Fibroblast of peridontal ligament (primary cell): ENCODE results near the gene HABP4.

Source experiments
- DNase-seq: peaks from one replicate; pipeline ENCODE4 v3.0.0-alpha.2; 2010; ENCODE audit errors: extremely low read depth

Gene HABP4

DNA sequence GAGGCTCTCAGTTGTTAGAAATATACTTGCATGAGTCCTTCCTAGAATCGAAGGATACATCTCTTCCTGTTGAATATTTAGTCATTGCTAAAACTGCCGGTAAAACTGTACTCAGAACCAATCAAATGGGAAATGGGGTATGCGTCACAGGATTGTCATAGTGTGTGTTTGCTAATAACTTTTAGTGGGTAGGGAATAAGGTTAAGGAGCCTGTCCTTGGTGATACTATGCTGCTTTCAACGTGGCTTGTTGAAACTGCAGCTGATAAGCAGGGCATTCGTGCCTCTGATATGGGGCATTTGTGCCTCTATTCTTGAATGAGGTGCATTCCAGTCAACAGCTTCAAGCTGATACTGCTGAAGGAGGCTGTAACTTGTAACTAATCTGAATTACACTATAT lies 26.6 kb downstream of the HABP4 start:
- peak; percentile 45 for DNase-seq

DNA sequence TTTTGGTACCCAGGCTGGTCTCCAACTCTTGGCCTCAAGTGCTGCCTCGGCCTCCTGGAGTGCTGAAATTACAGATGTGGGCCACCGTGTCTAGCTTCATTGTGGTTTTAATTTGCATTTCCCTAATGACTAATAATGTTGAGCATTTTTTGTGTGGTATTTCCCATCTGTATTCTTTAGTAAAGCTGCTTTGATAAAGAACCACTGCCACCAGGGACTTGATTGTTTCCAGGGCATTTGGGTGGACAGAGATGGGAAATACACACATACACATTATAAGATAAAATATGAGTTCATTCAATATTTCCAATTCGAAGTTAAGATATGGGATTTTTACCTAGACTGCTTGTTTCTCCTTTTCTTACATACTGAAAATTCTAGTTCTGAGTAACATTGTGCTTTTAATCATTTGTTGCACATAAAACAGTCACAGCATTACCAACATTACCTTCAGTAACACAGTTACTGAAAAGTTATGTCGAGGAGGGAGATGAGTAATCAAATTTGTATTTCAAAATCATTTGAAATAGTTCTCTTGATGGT lies 28.9 kb downstream of the HABP4 start:
- peak; percentile 73 for DNase-seq

DNA sequence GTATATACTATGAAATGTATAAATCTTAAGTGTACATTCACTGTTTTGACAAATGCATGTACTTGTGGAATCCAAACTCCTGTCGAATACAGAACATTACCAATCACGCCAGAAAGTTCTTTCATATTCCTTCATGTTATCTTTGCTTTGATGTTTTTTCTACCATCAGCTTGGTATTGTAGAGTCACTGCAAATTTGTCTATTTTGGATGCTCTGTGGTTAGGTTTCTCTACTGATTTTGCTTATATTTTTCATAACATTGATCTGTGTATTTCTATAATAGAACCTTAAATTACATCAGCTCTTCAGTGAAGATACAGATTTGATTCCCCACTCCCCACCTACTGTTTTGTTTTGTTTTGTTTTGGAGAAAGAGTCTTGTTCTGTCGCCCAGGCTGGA lies 30.8 kb downstream of the HABP4 start:
- no peak for DNase-seq

DNA sequence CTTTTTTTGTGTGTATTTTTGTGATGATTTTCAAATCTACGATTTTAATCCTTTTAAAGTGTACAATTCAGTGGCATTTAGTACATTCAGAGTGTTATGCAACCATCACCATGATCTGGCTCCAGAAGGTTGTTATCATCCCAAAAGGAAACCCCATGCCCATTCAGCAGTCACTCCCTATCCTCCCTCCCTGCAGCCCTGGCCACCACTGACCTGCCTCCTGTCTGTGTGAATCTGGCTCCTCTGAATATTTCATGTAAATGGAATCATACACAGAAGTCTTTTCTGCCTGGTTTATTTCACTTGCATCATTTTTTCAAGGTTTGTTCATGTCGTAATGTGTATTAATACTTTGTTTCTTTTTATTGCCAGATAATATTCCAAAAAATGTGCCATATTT lies 32.5 kb downstream of the HABP4 start:
- DNase-seq, result no peak

DNA sequence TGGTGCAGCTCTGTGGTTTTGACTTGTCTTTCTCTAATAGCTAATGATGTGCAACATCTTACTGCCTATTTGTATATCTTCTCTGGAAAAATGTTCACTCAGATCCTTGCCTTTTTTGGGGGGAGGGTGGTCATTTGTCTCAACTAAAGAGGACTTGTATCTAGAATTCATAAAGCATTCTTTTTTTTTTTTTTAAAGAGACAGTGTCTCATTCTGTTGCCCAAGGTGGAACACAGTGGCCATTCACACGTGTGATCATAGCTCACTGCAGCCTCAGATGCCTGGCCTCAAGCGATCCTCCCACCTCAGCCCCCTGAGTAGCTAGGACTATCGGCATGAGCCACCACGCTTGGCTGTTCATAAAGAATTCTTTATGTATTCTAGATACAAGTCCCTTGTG lies 33.2 kb downstream of the HABP4 start:
- no peak for DNase-seq

DNA sequence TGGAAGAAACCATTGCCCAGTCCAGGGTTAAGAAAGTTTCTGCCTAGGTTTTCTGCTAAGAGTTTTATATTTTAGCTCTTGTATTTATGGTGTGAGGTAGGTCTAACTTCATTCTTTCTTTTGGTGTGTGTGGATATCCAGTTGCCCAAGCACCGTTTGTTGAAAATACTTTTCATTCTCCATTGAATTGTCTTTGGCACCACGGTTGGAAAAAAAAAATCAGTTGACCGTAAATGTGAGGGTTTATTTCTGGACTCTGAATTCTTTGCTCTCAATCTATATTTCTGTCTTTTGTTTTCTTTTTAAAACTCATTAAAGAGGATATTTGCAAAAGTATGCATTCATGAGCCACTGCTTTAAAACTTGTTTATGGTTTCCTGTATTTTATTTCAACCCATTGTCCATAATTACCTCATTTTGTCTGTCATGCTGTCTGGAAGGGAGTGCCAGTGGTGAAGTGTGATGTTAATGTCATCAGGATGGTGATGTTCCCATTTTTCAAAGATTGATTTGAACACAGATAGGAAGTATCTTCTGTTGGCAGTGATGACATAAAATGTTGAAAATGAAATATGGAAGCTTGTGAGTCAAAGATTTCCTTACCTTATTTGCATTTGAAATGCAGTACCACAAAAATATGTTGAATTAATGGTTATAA lies 33.9 kb downstream of the HABP4 start:
- no peak for DNase-seq

DNA sequence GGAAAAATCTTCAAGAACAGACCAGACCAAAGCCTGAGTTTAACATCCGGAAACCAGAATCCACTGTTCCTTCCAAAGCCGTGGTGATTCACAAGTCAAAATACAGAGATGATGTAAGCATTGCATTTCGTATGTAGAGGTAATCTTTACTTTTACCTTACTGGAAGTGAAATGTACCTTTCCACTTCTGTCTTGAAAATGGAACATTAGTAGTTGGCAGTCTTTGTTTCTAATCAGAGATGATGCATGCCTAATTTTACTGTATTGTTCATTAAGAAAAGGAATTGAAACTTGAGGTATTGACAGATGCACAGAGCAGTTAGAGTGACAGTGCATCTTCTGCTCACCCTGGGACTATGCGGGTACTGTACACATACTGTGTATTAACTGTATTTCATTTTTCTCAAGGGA lies 34.6 kb downstream of the HABP4 start:
- DNase-seq, result peak; percentile 39

DNA sequence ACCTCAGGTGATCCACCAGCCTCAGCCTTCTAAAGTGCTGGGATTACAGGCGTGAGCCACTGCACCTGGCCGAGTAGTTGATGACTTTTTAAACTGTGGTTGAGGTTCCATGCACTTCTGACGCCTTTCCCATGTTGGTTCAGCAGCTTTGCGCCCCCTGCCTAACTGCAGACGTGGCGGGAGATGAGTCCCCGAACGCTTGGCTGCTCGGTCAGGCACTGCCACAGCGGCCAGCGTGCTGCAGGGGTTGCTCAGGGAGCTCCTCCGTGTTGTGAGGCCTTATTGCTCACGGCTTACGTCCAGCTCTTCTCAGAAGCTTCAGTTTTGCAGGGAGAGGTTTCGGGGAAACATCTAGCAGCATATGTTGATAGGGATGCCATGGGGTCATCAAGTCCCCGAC lies 35.3 kb downstream of the HABP4 start:
- no peak for DNase-seq

DNA sequence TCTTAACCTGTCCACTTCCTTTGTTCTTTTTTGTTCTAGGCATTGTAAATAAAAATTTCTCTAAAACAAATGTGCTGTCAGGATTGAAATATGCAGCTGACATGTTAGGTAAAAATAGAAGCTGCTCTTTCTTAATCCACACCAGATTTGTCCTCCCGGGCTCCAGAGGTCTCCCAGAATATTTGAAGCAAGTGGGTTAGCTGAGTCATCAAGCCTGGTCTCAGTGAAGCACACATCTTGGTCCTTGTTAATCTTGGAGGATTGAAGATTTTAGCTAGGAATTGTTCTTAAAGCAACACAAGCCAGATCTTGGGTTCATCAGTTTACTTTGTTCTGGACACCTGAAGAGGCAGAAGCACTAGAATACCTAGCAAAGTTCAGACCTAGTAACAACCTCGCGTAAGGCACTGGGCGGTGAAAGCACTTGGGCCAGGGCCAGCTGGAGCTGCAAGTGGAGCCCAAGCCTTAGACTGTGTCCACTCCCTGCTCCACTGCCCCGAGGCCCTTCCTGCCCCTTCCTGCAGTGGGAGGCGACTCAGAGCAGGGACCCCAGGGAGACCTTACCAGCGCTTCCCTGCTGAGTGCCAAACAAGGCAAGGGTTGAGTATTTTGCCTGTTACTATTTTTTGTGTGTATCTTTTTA lies 36.5 kb downstream of the HABP4 start:
- peak; percentile 97 for DNase-seq

DNA sequence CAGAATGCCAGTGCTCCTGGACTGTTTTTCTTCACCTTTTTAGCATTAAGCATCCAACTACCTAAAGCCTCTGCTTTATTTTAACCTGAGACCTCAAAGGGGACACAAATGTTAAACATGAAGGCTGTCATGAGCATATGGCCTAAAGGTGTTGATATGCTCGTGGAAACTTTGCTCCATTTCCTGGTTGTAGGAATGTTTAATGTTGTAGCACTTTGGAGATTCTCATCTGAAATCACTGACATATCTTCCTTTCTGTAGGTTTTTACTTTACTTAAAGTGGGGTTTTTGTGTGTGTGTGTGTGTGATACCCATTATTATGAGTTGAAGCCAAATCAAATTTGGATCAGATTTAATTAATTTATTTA lies 37.0 kb downstream of the HABP4 start:
- DNase-seq, result no peak

DNA sequence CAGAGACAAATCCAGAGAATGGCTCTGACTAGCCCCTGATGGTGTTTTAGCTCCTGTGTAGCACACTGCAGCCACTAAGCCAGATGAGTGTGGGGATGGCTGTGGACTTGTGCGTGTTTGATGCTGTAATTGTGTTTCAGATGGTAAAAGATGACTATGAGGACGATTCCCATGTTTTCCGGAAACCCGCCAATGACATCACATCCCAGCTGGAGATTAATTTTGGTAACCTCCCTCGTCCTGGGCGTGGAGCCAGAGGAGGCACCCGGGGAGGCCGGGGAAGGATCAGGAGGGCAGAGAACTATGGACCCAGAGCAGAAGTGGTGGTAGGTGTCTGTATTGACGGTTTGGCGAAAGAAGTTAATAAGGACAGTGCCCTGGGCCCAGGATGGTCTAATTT lies 38.0 kb downstream of the HABP4 start:
- DNase-seq, result no peak

DNA sequence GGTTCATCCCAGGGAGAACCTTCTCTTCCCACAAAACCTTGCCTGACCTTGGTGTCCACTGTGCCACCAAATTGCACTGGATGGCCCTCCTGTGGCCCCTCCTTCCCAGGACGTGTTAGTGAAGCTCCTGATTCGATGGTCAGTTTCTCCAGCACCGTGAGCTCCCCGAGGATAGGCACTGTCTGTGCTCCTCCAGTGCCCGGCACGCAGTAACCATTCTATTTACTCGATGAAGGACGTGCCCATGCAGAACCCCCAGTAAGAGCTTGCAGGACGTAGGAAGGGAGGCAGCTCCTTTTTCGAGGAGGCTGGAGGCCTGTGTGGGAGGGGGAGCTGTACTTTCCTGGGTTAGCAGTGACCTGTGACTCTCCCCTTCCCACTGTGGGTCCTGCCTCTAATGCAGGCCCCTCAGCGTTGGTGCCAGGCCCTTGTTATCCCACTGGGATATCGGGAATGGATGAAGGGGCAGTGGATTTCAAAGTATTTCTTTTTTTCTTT lies 39.6 kb downstream of the HABP4 start:
- no peak for DNase-seq

DNA sequence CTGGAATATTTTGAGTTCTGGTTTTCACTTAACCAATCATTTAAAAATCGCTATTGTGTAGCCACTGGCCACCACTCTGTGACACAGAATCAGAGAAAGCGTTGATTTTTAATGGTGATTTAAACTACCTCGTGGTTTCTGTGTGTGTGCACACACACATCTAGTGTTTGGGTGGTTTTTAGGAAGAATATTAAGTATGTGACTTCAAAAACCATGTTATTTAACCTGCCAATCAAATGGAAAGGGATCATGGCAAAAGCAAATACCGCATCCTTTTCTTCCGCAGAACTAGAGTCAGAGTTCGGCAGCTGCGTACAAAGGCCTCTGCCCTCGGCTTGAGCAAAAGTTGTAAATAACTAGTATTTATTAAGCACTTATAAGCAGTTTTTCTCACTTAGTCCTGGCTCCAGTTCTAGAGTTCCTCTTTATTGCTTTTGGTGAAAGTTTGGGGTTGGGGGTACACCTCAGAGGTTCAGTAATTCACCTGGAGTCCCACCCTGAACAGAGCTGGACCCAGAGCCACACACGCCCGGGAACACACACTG lies 40.6 kb downstream of the HABP4 start:
- no peak for DNase-seq

DNA sequence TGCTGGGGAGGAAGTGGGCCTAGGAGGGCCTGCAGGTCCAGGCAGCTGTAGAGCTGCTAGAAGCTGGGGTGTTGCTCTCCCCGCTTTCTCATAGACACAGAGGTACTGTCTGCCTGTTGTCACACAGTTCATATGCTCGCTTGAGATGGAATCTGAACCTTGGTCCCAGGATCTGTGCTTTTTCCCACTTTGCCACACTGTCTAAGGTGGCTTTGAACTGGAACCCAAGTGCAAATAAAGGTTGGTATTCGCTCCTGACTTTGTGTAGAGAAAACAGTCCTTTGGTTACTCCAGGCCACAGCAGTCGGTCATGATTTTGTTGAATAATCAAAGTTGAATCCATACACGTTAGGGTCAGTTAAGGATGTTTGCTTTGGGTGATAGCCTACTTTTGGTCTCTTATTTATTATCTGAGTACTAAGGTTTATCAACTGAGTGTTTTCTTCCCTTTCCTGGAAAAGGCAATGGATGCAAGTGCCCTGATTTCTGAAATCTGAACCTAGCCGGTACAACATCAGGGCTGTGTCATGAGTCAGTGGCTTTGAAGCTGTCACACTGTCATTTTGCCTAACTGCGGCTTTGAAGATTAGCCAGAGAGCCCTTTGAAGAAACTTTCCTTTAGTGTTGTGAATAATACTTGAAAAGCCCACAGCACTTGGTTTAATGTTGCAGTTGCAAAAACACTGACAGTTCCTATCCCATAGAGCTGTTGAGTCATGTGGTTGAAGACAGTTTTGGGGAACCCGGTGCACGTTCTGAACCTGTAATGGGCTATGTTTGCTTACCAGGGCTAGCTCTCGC lies 41.3 kb downstream of the HABP4 start:
- peak; percentile 55 for DNase-seq

DNA sequence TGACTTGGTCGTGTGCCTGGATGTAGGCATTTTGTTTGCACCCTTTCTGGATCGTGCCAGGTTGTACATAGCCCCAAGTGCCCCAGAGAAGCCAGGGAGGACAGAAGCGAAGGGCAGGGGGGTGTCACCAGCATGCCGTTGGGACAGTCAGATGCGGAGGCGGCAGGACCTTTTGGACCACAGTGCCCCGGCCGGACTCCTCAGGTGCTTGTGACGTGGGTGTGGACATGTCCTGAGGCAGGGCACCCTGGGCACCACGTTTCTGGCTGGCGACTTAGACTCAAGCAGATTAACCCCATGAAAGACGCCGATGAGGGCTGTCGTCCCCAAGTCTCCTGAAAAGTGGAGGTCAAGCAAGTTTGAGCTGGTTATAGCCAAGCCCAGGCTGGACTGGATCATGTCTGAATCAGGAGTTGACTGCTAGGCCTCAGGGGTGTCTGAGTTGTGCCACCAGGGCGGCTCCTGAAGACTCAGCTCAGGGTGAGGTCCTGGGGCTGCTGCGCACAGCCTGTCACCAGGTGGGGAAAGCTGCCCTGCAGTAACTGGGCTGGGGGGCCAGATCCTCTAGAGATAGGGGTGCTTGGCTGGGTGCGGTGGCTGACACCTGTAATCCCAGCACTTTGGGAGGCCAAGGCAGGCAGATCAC lies 42.0 kb downstream of the HABP4 start:
- DNase-seq, result no peak

DNA sequence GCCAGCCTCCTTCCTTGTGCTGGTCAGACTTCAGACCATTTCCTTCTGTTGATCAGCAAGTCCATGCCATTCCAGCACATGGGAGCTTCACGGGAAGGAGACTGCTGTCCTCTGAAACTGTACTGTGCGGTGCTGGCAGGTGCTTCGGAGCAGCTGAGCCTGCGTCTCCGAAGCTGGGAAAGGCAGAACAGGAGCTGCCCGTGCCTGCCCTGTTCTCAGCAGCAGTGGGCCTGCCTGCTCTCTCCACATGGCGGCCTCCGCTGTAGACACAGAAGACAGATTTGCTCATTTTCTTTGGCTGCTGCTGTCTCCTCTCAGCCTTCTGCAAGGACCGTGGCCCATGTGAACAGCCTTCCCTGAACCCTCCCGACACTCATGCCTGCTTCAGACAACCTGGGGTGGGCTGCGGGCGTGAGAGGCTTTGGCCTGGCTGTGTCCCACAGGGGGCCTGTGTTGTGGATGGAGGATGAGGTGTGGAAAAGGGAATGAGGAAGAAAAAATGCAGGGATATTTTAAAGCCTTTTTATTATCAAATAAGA lies 43.1 kb downstream of the HABP4 start:
- no peak for DNase-seq

DNA sequence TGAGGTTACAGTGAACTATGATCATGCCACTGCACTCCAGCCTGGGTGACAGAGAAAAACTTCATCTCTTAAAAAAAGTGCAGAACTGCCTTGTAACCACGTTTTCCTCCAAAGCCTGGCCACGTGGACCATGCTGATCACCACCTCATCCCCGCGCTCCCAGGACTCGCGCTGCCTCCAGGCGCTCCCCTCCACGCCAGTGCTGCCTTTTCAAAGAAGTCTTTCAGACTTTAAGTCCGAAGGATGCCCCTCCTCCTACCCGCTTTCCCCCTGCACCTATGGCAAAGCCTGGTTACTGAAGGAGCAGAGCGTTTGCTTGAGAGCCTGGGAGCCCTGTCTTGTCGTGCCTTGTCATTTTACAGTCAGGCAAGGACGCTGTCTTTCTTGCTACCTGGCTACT lies 43.8 kb downstream of the HABP4 start:
- DNase-seq, result no peak

DNA sequence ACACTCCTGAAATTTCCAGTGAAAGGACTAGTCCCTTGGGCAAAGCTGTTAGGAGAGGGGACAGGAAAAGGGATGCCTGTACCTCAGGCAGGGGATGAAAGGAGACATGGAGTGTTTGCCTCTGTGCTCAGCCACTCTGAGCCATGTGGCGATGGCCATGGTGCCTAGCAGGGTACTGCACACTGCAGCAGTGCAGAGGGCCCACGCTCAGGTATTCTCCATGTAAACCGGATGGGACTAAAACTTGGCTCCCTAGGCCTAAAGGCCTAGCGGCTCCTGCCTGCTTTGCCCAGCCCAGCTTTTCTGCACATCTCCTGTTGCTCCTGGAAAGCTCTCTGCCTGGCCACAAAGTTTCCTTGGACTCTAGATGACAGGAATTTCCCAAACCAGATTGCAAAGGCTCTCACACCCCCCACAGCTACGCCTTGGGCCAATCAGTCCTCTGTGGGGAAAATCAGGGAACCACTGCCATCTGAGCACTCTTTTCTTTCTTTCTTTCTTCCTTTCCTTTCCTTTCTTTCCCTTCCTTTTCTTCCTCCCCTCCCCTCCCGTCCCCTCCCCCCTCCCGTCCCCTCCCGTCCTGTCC lies 44.3 kb downstream of the HABP4 start:
- DNase-seq, result no peak

DNA sequence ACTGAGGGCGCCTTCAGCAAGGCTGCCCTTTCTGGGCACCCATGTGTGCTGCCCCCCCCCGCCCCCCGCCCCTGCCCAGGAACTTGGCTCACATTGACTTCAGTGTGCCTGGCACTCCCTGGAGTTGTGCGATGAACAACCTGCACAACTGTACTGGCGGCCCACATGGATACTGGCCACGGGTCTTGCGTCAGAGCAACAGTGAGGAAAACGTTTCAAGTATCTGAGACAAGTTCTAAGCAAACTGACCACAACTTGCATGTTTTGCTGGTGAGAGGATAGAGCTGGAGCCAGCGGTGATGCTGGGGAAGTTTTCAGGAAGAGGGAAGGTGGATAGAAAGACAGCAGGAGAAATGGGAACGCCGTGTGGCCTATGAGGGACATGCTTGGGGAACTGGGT lies 45.4 kb downstream of the HABP4 start:
- peak; percentile 91 for DNase-seq

DNA sequence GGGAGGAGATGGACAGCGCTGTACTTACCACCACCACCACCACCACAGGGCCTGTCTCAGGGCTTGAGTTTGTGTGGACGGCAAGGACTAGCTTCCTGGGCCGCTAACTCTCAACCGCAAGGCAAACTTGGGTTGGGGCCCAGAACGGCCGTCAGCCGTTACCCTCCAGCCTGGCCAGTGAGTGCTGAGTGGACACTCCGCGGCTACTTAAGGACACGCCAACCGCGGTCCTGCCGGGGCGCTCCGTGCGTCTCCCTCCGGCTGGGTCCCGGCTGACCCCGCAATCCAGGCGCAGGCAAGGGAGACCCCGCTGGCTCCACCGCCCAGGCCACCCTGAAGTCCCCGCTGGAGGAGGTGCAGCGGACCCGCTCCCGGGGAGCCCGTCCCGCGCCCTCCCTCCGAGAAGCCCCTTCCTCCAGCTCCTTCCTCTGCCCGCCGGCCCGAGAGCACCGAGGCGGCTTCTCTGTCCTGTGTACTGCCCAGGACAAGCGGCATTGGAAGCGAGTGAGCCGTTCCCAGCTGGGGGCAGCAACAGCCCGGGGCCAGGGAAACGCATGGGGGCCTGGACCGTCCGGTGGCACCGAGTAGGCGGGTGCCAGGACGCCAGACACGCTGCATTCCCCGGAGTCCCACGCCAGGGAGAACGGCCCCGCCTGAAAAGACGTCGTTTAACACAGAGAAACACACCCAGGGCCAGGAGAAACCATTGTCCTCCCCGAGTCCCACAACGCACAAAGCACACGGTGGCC lies 46.6 kb downstream of the HABP4 start:
- DNase-seq, result no peak

DNA sequence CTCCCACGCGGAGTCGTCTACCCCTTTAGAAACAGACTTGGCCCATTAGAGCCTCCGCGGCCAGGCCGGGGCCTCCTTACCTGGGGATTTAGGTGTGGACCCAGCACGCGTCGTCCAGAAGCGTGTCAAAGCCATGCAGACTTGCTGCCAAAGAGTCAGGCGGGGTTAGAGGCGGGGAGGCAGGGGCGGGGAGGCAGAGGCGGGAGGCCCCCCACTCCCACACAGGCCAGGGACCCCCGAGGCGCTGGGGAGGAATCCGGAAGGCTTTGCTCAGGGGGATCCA lies 47.1 kb downstream of the HABP4 start:
- no peak for DNase-seq
